ENCODE measurements around the gene SFXN2.

DNA sequence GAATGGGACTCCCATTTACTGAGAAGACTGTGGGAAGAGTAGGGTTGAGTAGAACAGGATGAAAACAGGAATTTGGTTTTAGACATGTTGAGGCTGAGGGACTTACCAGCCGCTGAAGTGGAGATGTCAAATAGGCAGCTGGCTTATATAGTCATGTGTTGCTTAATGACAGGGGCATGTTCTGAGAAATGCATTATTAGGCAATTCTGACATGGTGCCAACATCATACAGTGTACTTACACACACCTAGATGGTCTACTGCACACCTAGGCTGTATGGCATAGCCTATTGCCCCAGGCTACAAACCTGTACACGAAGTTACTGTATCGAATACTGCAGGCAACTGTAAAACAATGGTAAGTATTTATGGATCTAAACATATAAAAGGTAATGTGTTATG is 17.7 kb upstream of the SFXN2 start:
- TF ChIP-seq, protein P1, sequence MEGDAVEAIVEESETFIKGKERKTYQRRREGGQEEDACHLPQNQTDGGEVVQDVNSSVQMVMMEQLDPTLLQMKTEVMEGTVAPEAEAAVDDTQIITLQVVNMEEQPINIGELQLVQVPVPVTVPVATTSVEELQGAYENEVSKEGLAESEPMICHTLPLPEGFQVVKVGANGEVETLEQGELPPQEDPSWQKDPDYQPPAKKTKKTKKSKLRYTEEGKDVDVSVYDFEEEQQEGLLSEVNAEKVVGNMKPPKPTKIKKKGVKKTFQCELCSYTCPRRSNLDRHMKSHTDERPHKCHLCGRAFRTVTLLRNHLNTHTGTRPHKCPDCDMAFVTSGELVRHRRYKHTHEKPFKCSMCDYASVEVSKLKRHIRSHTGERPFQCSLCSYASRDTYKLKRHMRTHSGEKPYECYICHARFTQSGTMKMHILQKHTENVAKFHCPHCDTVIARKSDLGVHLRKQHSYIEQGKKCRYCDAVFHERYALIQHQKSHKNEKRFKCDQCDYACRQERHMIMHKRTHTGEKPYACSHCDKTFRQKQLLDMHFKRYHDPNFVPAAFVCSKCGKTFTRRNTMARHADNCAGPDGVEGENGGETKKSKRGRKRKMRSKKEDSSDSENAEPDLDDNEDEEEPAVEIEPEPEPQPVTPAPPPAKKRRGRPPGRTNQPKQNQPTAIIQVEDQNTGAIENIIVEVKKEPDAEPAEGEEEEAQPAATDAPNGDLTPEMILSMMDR (conservative IDR thresholded peaks at IDR 0.05; ENCODE audit: low read length), result no peak
- TF ChIP-seq EZH2phosphoT487 (IDR thresholded peaks at IDR 0.05; ENCODE audit: borderline replicate concordance, low read depth, low read length), result no peak
